Vagina (tissue), 2 donors: ENCODE data around the gene PAQR5.

ENCODE experiments used
- CTCF ChIP-seq, 3 experiments: fragments of 450-650 bp in 2 of 3; fragments of 200-600 bp in 1 of 3; sonication (generic) in 1 of 3; IDR thresholded peaks; one replicate each; pipeline ENCODE4 v1.5.1; 2017 to 2019; ENCODE audit warnings: antibody characterized with exemption in 3 of 3, mild to moderate bottlenecking in 2 of 3, moderate library complexity in 2 of 3
- POLR2A ChIP-seq, 2 donors: fragments of 450-650 bp; IDR thresholded peaks; one replicate each; pipeline ENCODE4 v1.6.1; 2017; ENCODE audit warnings: antibody characterized with exemption in 2 of 2, mild to moderate bottlenecking in 2 of 2, moderate library complexity in 2 of 2

DNA sequence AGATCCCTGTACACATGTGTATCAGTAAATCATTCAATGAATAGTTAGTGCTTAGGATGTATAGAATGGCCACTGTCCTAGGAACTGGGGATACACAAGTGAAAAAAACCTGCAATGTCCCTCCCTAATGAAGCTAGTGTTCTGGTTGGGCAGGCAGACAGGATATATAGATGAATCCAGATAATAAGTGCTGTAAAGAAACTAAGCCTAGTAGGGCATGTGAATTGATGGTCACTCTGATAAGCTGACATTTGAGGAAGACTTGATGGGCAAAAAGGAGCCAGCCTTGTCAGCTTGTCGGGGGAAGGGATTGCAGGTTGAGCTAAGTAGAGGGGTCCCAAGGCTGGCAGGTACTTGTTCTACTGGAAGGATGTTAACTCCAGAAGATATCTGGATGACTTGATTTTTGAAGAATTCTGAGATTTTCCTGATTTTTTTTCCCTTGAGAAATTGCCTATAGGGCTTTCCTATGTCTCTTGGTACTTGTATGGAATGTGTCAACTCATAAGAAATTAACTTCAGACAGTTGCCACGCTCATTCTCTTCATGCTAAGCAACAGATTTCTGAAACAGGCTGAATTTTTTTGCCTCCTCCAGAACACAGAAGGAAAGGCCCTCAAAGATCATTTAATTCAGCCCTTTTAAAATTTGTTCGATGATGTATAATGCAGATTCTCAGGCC is 109.1 kb downstream of the PAQR5 start:
- no peak for TF ChIP-seq CTCF (IDR thresholded peaks at IDR 0.05)
- no peak for TF ChIP-seq POLR2A (IDR thresholded peaks at IDR 0.05)
